Neural cell (in vitro differentiated cells): Measurements from ENCODE around the gene PIK3AP1.

Experiments used
- EP300 ChIP-seq: fragments of 450-650 bp; conservative IDR thresholded peaks from 2 replicates; pipeline ENCODE4 v1.6.1; 2014; ENCODE audit warnings: antibody characterized with exemption, mild to moderate bottlenecking, moderate library complexity; ENCODE audit not compliant: poor library complexity, severe bottlenecking
- EZH2 ChIP-seq: fragments of 200-600, 300-800 bp; shearing (Covaris generic), sonication (generic); IDR thresholded peaks from 2 replicates; pipeline ENCODE4 v1.6.1; 2014; ENCODE audit warnings: antibody characterized with exemption, low read length, borderline replicate concordance, mild to moderate bottlenecking; ENCODE audit not compliant: insufficient read depth, poor library complexity, severe bottlenecking
- POLR2AphosphoS5 ChIP-seq: IDR thresholded peaks from 2 replicates; pipeline ENCODE4 v1.6.1; 2012
- SMC3 ChIP-seq: fragments of 450-650 bp; conservative IDR thresholded peaks from 2 replicates; pipeline ENCODE4 v1.6.1; 2014; ENCODE audit warnings: antibody characterized with exemption, mild to moderate bottlenecking, moderate library complexity; ENCODE audit not compliant: poor library complexity
- TAF1 ChIP-seq: IDR thresholded peaks from 2 replicates; pipeline ENCODE4 v1.6.1; 2012; ENCODE audit warnings: low read depth
- TF ChIP-seq, protein P1 (sequence below): fragments of 450-650 bp; IDR thresholded peaks from 2 replicates; pipeline ENCODE4 v1.5.1; 2014; ENCODE audit warnings: antibody characterized with exemption, mild to moderate bottlenecking, moderate library complexity; ENCODE audit not compliant: poor library complexity, severe bottlenecking

DNA sequence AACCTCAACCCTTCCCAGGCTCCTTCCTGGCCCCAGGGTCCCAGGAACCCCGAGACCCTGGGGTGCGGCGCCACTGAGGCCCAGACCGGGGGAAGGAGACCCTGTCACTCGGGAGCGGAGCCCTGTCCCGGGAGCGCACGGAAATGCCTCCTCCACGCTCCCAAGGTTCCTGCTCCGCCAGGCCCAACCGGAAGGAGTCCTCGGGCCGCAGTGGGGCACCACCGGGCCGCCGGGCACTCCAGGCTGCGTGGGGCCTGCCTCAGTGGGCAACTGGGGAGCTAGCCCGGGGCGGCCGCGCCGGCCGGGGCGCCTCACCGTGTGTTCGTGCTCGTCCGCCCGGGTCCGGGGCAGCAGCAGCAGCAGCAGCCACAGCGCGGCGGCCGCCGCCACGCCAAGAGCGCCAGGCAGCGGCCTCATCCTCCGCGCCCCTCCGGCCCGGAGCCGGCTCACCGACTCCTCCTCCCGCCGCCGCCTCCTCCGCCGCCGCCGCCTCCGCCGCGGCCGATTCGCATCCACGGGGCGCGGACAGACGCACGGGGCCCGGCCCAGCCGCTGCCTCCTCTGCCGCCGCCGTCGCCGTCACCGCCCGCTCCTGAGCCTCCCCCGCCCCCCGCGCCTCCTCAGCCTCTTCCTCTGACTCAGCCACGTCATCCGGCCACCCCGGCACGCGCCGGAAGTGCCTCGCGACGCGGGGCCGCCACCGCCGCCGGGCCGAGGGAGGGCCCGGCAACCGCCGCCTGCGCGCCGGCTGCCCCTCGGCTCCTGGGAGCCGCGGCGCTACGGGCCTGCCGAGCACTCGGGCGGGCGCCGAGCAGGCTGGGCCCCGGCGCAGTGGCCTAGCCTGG lies 133.7 kb downstream of the PIK3AP1 start, which contains the start of gene TM9SF3:
- peak; percentile 89 for TF ChIP-seq POLR2AphosphoS5
- TF ChIP-seq, protein P1, sequence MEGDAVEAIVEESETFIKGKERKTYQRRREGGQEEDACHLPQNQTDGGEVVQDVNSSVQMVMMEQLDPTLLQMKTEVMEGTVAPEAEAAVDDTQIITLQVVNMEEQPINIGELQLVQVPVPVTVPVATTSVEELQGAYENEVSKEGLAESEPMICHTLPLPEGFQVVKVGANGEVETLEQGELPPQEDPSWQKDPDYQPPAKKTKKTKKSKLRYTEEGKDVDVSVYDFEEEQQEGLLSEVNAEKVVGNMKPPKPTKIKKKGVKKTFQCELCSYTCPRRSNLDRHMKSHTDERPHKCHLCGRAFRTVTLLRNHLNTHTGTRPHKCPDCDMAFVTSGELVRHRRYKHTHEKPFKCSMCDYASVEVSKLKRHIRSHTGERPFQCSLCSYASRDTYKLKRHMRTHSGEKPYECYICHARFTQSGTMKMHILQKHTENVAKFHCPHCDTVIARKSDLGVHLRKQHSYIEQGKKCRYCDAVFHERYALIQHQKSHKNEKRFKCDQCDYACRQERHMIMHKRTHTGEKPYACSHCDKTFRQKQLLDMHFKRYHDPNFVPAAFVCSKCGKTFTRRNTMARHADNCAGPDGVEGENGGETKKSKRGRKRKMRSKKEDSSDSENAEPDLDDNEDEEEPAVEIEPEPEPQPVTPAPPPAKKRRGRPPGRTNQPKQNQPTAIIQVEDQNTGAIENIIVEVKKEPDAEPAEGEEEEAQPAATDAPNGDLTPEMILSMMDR: peak; percentile 45
- TF ChIP-seq EP300: peak; percentile 59
- peak; percentile 58 for TF ChIP-seq TAF1
- peak; percentile 50 for TF ChIP-seq SMC3
- no peak for TF ChIP-seq EZH2
